ENCODE measurements around the gene HOXC9.

Gene HOXC9
- 0 to 0.12 (median 0) reads per million in 18 experiments for total RNA-seq

DNA sequence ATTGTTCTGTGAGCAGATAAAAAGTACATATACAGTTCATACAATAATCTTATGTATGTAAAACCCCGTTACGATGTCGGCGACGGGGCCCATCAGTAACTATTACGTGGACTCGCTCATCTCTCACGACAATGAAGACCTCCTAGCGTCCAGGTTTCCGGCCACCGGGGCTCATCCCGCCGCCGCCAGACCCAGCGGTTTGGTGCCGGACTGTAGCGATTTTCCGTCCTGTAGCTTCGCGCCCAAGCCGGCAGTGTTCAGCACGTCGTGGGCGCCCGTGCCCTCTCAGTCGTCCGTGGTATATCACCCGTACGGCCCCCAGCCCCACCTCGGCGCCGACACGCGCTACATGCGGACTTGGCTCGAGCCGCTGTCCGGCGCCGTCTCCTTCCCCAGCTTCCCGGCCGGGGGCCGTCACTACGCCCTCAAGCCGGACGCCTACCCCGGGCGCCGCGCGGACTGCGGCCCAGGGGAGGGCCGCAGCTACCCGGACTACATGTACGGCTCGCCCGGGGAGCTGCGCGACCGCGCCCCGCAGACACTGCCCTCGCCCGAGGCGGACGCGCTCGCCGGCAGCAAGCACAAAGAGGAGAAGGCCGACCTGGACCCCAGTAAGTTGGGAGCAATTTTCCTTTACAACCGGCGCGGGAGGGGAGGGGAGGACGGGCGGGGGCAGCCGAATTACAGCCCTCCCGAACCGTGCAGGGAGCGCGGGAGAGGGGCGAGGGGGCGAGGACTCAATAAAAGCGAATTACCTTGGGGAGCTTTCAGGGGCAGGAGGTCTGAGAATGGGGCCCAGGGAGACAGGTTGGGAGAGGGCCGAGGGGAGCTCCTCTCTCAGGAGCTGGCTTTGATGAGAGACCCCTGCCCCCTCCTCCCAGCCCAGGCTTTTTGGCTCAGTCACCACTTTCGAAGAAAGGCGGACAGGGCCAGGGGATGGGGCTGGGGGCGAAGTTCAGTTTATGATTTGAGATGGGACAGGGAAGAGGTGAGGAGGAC lies at the start of gene HOXC9:
Gene HOXC9, plus strand, starts transcription at position 46 of the 999 bp plus-strand sequence. Its CDS starts 28 bp downstream, at position 74.
- no peak for DNase-seq

GRCh38 chr12:53950437-53950773 lies 49.6 kb upstream of the HOXC9 start:
- DNase-seq, result no peak

DNA sequence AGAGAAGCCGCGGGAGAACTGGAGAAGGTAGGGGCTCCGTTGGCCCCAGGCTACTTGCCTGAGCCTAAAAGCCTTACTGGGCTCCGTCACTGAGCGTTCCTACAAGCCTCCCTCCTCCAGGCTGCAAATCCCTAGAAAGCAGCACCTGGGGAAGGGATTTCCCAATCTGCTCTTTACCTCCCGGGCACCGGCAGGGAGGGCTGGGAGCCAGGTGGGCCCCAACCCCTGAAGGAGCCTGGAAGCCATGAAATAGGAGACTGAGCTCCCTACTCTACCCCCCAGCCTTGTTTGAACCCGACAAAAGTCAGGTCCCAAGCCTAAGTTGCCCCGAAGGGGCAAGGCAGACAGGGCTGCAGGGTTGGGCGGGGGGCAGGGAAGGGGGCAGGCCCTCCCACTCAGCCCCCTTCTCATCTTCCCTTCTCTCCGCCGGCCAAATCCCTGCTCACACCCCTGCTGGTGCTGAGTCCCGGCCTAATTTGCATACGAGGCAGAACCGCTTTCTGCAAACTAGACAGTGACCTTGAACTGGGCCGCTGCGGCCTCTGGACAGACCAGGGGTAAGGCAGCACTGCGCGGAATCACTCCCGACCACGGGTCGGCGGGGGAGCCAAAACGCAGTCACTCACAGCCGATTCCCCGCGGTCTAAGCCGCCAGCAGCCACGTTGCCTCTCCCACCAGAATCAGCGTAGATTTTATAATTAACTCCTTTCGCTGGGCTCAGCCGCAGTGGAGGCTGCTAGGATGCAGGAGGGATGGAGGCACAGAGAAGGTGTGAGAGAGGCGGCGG lies 49.0 kb upstream of the HOXC9 start:
- DNase-seq, result no peak

- DNase-seq, result no peak
Measured at GRCh38 chr12:53951577-53952334, 48.2 kb upstream of the HOXC9 start.

DNA sequence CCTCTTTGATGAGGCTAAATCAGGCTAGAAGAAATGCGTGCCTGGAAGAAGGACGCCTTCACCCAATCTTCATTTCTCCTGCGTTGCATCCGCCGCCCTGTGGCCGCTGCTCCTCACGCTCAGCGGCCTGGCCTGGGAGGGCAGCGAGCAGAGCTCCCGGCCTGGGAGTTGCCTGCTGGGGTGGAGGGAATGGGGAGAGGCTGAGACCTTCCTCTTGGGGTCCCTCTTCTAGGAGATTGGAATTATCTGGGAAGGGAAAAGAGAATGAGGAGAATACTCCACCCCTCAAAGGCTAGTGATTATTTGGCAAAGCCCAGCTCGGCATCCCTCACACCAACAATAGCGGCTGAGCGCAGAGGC lies 47.6 kb upstream of the HOXC9 start:
- DNase-seq, result no peak

- no peak for DNase-seq
Measured at GRCh38 chr12:53952871-53953734, 46.9 kb upstream of the HOXC9 start.

GRCh38 chr12:53953831-53954693 lies 45.9 kb upstream of the HOXC9 start:
- DNase-seq, result no peak

DNA sequence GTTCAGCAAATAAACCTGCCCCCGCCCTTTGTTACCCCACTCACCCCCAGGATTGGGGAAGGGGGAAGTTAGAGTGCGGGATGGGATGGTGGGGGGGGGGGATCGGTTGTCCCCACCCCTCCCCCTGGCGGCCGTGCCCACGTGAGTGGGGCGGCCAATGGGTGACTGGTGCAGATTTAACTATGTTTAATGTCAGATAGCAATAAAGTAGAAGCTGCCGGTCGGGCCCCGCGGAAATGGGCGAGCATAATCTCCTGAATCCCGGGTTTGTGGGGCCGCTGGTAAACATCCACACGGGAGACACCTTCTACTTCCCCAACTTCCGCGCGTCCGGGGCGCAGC lies 45.3 kb upstream of the HOXC9 start, which contains the start of gene HOXC12:
Gene HOXC12, plus strand, starts transcription at position 210 of the 342 bp plus-strand sequence. Its CDS starts 27 bp downstream, at position 237.
- DNase-seq, result no peak

GRCh38 chr12:53955036-53955775 lies 44.8 kb upstream of the HOXC9 start:
- no peak for DNase-seq

DNA sequence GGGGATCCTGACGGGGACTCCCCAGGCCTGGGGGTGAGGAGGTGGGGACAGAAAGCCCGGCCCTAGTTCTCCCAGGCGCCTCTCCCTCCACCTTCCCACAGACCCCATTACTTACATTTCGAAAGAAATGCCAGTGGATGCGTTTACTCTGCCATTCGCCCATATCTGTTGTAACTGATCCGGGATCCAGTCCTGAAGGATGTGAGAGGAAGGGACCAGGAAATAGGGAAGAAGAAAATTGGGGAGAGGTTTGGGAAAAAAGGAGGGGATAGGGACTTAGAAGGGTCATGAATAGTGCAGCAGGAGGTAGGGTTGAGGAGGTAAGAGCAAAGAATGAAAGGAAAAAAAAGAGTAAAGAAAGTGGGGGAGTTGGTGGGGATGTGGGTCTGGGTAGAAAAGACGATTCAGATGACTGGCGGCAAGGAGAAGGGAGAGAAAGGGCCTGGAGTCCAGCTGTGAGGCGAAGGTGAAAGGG lies 44.1 kb upstream of the HOXC9 start:
- DNase-seq, result no peak

DNA sequence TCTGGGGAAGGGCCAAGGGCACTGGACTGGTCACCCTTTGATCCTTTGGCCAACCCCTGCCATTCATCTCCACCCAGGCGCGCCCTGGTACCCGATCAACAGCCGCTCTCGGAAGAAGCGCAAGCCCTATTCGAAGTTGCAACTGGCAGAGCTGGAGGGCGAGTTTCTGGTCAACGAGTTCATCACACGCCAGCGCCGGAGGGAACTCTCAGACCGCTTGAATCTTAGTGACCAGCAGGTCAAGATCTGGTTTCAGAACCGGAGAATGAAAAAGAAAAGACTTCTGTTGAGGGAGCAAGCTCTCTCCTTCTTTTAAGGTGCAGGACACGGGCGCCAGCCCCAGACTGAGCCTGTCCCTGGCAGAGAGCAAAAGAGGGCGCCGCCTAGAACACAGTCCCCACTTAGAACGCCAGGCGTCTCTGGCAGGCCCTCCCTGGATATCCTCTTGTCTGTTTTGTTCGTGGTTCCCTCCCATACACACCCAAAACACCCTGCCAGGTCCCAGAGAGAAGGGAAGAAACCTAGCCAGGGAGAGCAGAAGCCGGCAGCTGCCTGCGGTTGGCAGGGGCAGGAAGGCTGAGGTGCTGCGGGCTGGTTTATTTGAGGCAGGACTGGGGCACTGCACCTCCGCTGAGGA lies 43.6 kb upstream of the HOXC9 start:
- DNase-seq, result no peak

DNA sequence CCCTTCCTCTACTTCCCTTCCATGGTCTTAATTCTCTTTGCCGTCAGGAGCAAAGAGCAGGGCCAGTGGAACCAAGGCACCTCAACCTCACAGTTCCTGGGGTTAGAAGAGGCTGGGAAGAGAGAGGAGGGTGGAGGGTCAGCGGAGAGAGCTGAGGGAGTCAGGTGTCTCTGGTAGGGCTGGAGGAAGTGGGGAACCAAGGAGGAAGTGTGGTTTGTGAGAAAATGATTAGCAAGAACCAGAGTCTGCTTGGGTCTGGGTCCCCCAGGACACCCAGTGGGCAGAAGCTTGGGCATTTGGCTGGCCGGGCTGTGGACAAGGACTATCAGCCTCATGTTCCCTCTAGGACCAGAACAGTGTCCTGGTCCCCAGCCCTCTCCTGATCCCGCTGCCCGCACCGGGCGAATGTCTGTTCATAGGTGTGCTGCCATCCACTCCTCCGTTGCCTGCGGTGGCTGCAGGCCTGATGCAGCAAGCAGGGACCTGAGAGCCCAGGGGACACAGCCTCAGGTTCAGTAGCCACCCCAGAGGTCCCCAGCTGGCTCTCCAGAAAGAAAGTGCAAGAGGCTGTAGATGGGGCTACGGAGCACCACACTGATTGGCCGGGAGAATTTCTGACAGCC lies 42.9 kb upstream of the HOXC9 start:
- no peak for DNase-seq

- DNase-seq, result no peak
Measured at GRCh38 chr12:53958128-53958527, 41.8 kb upstream of the HOXC9 start.

DNA sequence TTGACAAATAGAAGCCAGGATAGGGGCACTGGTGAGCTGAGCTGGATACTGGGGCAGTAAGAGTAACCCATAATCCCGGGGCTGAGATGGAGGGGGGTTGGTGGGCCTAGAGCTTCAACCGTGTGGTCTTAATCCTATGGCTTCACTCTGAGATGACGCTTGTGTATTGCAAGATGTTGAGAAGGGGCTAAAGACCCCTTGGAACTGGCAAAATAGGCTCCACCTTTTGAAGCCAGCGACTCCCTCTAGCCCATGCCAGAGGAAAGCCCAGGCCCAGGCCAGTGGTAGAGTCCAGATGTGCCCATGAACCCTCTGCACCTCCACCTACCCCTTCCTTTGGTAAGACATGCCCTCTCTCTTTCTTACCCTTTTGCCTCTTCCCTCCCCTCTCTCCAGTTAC lies 40.6 kb upstream of the HOXC9 start:
- no peak for DNase-seq

- no peak for DNase-seq
Measured at GRCh38 chr12:53960187-53961024, 39.6 kb upstream of the HOXC9 start.

GRCh38 chr12:53961025-53961761 lies 38.8 kb upstream of the HOXC9 start:
- no peak for DNase-seq

- DNase-seq, result no peak
Measured at GRCh38 chr12:53963005-53963404, 37.0 kb upstream of the HOXC9 start.
